ENCODE data around the gene EFHD2.
"Not testable (repeated sequence)": the region's sequence is repeated elsewhere in the genome, so short reads cannot be mapped to it uniquely, and the experiment has no call there.

Gene EFHD2

DNA sequence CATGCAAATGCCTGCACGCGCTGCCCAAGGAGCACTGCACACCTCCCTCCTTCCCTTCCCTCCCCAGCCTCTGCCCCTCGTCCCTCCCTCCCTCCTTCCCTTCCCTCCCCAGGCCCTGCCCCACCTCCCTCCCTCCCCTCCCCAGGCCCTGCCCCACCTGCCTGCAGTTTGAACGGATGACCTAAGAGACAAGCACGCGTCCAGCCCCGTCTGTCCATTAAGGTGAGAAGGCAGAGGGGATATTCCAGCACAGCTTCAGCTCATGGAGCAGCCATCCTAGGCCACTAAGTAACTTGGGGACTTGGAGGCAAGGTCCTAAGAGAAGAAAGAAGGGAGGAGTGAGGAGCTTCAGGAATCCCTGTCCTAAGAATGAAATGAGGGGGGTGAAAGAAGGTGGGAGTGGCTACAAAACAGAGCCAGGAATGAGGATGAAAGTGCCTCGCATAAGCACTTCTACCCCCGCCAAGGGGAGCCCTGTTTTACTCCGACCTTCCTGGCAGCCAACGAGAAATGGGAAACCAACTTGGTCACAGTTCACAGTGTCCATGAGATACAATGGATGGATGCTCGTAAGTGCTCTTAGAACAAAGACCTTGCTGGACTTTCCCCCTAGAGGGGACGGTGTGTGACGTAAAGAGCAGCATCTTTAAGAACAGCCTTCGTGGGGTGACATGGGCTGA is 21.3 kb upstream of the EFHD2 start:
- DNase-seq, result no peak

- not testable (repeated sequence) for DNase-seq
Measured at GRCh38 chr1:15389828-15390227, 19.9 kb upstream of the EFHD2 start.

GRCh38 chr1:15390667-15391066 is 19.0 kb upstream of the EFHD2 start:
- DNase-seq, result no peak

GRCh38 chr1:15391366-15391765 is 18.3 kb upstream of the EFHD2 start:
- no peak for DNase-seq

DNA sequence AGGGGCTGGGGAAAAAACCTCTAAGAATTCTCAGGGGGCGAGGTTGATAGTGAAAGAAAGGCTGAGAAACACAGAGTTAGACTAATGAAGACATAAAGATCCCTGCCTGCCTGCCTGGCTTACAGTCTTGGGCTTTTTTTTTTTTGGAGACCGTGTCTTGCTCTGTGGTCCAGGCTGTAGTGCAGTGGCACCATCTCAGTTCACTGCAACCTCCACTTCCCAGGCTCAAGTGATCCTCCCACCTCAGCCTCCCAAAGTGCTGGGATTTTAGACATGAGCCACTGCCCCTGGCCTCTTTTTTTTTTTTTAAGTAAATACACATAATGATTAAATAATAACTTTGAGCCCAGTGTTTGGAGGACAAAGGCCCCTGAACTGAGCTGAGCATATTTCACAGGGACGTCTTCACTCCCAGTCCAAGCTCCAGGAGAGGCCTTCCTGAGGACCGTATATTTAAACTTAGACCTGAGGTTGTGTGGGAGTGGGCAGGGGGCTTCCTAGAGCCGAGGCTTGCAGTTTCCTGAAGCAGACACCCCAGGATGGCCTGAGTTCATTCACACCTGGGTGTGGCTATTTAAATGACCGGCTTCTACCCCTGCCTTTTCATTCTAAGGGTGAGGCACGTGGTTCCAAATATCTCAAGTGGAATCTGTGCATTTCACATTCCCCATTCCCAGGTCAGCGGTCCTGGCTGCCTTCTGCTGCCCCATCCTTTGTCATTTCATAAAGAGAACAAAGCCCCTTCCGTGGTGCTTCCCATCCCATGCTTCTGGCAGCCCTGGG is 16.0 kb upstream of the EFHD2 start:
- DNase-seq, result no peak

- no peak for DNase-seq
Measured at GRCh38 chr1:15394258-15394690, 15.4 kb upstream of the EFHD2 start.

GRCh38 chr1:15397236-15397635 is 12.5 kb upstream of the EFHD2 start:
- no peak for DNase-seq

- DNase-seq, result no peak
Measured at GRCh38 chr1:15399710-15400109, 10.0 kb upstream of the EFHD2 start.

- no peak for DNase-seq
Measured at GRCh38 chr1:15400627-15401026, 9.1 kb upstream of the EFHD2 start.

- no peak for DNase-seq
Measured at GRCh38 chr1:15401391-15402055, 8.2 kb upstream of the EFHD2 start.

DNA sequence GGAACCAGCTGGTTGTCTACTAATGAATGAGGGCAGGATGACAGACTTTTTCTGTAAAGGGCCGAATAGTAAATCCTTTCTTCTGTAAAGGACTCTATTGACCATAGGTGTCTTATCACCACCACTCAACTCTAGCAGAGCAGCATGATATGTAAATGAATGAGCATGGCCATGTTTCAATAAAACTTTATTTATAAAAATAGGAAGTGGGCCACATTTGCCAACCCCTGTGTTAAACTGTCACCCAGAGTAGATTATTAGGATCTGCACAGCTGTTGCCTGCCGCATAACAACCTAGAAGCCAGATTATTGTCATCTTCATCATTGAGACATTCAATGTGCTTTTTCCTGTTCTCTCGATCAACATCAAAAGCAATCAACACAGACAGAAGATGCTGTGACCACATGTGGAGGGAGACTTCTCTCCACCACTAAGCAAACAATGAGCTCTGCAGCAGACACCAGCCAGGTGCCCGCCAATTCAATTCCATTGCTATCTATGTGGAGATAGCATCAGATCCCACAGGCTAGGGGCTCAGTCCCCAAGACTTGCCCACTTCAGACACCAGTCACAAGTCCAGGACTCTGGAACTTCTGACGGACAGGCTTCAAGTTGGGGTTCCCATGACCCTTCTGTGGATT is 6.8 kb upstream of the EFHD2 start:
- DNase-seq, result no peak

DNA sequence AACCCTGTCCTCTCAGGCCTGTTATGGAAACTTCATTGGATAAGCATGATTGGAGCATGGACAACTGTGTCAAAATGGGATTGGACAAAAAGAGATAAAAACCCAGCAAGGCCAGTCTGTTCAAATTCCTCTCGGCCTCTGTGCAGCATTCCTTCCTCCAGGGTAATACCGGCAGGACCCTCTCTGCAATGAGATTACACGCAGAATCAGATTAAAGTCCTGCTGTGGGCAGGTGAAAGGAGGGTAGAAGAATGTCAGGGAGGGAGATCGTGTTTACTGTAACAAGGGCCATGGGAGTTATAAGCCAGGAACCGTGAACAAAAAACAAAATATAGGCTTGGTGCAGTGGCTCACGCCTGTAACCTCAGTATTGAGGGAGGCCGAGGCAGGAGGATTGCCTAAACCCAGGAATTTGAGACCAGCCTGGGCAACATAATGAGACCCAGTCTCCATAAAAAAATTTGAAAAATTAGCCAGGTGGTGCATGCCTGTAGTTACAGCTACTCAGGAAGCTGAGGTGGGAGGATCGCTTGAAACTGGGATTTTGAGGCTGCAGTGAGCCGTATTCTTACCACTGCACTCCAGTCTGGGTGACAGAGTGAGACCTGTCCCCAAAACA is 5.6 kb upstream of the EFHD2 start:
- no peak for DNase-seq

DNA sequence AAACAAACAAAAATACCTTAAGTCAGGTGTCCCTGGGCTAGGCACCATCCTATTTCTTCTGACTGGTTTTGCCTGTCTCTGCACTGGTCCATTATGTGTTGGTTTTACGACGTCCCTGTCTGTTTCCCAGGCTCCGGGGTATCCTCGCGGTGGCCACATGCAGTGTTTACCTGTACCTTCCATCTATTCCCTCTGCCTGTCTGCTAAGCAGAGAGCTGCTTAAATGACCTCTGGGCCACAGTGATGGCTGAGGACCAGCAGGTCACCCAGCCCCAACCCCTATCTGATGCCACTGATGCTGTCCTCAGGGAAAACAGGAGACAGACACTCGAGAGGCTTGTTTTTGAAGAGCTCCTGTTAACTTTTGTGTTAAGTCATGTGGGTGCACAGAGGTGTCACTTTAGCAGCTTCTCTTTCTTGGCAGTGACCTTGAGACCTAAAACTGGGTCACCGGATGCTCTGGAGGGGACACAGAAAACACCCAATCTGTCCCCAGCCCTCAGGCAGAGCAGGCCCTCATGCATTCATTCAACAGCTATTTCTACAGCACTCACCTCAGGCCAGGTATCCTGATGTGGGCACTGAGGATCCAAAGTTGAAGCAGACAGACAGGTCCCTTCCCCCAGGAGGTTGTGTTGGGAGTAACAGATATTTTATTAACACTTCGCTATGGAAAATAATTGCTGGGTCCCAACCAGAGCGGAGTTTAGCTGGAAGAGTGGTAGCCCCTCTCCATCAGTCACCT is 4.4 kb upstream of the EFHD2 start:
- no peak for DNase-seq

DNA sequence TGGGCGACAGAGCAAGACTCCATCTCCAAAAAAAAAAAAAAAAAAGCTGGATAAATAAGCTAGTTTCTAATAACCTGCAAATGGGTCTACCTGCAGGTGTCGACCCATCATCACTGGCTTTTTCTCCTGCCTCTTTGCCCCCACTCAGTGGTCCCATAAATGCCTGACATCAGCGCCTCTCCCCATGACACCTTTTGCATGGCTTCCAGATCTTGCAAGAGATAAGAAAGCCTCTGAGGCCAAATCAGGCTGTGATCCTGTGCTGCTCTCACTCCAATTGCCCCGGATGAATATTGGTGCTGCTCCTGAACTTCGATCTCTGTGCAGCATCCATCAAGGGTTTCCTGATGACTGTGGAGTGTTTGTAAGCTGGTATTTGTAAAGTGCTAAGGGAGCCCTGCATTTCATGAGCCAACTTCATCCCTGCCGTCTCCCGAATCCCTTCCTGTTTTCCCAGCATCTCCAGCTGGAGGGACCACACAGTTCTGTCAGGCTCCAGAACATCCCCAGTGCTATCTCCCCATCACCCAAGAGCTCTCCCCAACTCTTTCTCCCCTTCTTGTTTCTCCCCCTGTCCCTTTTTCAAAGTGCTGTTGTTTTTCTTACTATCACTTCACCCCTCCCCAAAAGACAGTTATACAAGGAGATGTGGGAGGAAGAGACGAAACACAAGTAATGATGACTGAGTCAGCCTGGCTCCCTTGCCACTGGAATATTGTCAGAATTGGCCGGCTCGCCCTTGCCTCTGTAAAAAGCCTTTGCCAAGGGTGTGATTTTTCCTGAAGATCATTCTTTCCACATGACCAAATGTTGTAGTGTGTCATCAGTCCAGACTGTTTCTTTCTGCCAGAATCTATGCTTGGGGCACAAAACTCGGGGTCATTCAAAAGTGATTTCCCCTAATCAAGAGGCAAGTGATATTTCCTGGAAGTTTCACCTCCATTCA is 2.8 kb upstream of the EFHD2 start:
- DNase-seq, result no peak

DNA sequence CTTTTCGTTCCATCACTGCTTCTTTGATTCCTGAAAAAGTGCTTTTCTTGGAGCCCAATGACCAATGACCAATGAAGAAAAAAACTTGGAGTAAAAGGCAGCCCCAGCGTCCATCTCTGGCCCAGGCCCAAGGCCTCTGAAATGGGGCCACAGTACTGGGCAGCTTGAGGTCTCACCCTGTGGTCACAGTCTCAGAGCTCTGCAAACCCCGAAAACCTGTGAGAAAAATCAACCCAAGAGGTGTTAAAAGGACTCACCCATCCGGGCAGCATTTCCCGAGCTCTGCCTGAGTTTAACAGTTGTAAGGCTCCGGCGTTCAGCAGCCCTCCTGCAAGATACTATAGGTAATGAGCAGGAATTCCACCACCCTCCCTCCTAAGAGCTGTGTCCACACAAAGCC is 2.1 kb upstream of the EFHD2 start:
- no peak for DNase-seq

- no peak for DNase-seq
Measured at GRCh38 chr1:15408890-15409387, 749 bp upstream of the EFHD2 start.

DNA sequence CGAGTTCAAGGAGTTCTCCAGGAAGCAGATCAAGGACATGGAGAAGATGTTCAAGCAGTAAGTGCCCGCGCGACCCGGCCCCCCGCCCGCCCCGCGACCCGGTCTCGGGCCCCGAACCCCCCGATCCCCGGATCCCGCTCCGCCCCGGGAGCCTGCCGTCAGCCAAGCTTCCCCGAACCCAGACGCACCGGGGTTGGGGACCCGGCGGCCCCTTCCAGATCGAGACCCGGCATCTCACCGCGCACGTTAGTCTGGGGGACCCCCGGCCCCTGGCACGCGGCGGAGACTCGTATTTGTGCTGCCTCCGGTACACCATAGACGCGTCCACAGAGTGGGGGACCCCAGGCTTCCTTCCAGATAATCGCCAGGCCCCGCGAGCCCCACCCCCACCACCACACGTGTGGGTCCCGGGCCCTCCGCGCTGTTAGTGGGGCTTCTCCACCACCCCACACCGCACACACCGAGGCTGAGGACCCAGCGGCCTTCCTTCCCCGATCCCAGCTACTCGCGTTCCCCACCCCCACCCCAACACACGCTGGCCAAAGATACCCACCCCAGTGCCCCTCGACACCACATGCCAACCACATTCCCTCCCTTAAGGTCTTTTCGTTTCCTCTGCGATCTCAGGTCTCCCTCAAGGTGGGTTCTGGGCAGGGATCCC is 665 bp downstream of the EFHD2 start:
- DNase-seq, result no peak

DNA sequence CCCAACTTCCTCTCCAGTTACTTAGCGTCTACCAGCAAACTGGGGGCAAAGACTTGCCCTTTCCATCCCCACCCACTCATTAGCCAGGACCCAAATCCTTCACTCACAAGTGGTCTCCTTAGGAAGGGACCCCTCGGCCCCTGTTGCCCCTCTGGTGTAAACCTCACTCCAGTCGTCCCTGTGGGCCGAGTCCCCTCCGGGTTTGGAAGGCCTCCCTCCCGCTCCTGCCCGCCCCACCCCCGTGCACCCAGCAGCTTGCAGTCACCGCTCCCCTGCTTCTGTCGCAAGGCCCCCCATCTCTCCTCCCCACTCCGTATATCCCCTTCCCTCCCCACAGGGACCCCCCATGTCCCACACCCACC is 1.2 kb downstream of the EFHD2 start:
- no peak for DNase-seq

DNA sequence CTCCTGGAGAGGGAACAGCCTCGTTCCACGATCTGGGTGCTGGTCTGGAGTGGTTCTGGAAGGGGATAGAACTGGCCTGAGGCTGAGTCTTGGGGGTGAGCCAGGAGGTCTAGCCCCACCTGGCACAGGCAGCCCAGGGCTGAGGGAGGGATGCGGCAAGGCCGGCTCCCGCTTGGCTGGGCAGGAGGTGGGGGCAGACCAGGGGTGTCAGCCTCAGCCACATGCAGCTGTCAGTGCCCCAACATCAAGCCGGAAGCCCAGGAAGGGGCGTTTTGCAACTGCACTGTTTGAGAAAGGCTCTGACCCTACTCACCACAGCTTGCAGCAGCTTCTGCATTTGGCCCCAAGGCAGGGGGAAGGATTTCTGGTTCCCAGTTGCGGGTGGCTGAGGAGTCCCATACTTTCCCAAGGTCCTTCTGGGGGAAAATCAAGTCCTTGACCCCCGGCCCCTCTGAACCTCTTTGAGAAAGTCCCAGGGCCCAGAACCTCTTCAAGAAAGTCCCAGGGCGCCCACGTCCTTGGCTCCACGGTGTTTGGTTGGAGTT is 2.0 kb downstream of the EFHD2 start:
- no peak for DNase-seq

DNA sequence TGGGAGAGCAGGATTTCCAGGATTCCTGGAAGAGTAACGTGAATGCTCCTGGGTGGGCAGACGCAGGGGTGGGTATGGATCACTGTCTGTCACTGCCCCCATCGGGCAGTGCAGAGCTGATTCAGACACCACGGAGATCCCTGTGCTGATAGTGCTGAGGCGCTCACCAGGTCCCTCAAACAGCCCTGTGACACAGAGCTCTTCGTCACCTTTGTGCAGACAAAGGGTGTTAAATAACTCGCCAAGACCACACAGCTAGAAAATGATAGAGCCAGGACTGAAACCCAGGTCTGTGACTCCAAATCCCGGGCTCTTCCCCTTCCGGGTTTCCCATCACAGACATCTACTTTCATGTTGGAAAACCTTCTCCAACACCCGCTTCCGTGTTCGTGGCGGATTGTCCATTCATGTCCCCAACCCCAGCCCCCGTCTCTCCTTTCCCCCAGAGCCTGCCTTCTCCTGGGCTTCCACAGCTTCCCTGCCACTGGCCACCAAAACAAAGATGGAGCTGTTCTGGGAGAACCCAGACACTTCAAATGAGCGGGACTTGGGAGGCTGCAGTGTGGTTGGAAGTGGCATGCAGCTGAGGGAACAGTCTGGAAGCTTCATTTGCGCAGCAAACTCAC is 2.6 kb downstream of the EFHD2 start:
- DNase-seq, result no peak

All from NCI-H1092 (cell line).